ENCODE measurements around the gene GRAMD4. TPM values are rescaled to one million over a fixed set of nuclear protein-coding genes. Genes with fewer than 3 reads are reported as not detected.
"Not testable (repeated sequence)": the region's sequence is repeated elsewhere in the genome, so short reads cannot be mapped to it uniquely, and the experiment has no call there.

The GRAMD4 gene
- polyA plus RNA-seq, 1 of the 3 experiments (the other 2 are of a cell fraction): 15.5 TPM

GRCh38 chr22:46633334-46633890 is 13.2 kb downstream of the GRAMD4 start:
- H3K27ac ChIP-seq (ENCODE audit: low read depth in 2 of 2, low read length in 1 of 2): no peak overlapping the region
- H3K4me3 ChIP-seq (ENCODE audit: low read depth in 2 of 2, low read length in 1 of 2): no peak overlapping the region
- H3K36me3 ChIP-seq (replicated peaks in 1 of 2; ENCODE audit: control insufficient read depth in 1 of 2, insufficient read depth in 2 of 2, low read length in 1 of 2): no peaks in the 10 kb centered on the region
- H3K4me2 ChIP-seq: no peak overlapping the region
- CTCF ChIA-PET: interaction anchor here (1.3 to 1.4 kb wide), 2 partner anchors 27 to 70 kb away, joined by 3 to 5 read pairs; no protein-coding TSS in a partner anchor
- no peak overlapping the region for H2AFZ ChIP-seq (ENCODE audit: low read depth)
- no peaks in the 10 kb centered on the region for H3F3A ChIP-seq (replicated peaks; ENCODE audit: insufficient read depth)
- no peaks in the 10 kb centered on the region for H3K9me3 ChIP-seq
- POLR2A ChIA-PET: no interaction called here
- no peaks in the 10 kb centered on the region for H4K20me1 ChIP-seq (ENCODE audit: insufficient read depth)
- WGBS (ENCODE audit: low lambda C conversion rate): no CpG with 5 or more reads among the region's 10 CpGs
- H3K4me1 ChIP-seq (ENCODE audit: control insufficient read depth in 1 of 2, insufficient read depth in 2 of 2, low read depth in 1 of 2, low read length in 1 of 2): peaks cover 0 to 4% of the 10 kb centered on the region in 2 experiments; a peak in 1 of 4 replicates
- H3K27me3 ChIP-seq (ENCODE audit: insufficient read depth): no peaks in the 10 kb centered on the region
- no peak for DNase-seq
- H3K79me2 ChIP-seq (ENCODE audit: insufficient read depth): no peaks in the 10 kb centered on the region
- TF ChIP-seq FOSL2 (IDR thresholded peaks at IDR 0.05; ENCODE audit: borderline replicate concordance, low read depth) (no peak), RCOR1 (IDR thresholded peaks at IDR 0.05; ENCODE audit: low read length) (no peak), TEAD4 (IDR thresholded peaks at IDR 0.05; ENCODE audit: borderline replicate concordance, insufficient read depth) (no peak), USF1 (IDR thresholded peaks at IDR 0.05; ENCODE audit: borderline replicate concordance, low read depth) (no peak), FOXJ3 (CRISPR knock-in tag; IDR thresholded peaks at IDR 0.05) (no peak), USF2 (IDR thresholded peaks at IDR 0.05; ENCODE audit: borderline replicate concordance, low read depth, low read length) (no peak), ELF1 (IDR thresholded peaks at IDR 0.05) (no peak), RAD21 (IDR thresholded peaks at IDR 0.05; ENCODE audit: low read length) (no peak)
- TF ChIP-seq, protein P1, sequence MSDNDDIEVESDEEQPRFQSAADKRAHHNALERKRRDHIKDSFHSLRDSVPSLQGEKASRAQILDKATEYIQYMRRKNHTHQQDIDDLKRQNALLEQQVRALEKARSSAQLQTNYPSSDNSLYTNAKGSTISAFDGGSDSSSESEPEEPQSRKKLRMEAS (IDR thresholded peaks at IDR 0.05; ENCODE audit: low read depth): no peak
- TF ChIP-seq, protein P2, sequence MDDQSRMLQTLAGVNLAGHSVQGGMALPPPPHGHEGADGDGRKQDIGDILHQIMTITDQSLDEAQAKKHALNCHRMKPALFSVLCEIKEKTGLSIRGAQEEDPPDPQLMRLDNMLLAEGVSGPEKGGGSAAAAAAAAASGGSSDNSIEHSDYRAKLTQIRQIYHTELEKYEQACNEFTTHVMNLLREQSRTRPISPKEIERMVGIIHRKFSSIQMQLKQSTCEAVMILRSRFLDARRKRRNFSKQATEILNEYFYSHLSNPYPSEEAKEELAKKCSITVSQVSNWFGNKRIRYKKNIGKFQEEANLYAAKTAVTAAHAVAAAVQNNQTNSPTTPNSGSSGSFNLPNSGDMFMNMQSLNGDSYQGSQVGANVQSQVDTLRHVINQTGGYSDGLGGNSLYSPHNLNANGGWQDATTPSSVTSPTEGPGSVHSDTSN (IDR thresholded peaks at IDR 0.05): no peak
- no peaks in the 10 kb centered on the region for H3K9me2 ChIP-seq
- H3K9ac ChIP-seq: no peak overlapping the region

- ChIA-PET POLR2A (no interaction called here), CTCF (interaction anchor here (1.0 to 1.4 kb wide), 2 partner anchors 26 to 70 kb away, joined by 3 read pairs; no protein-coding TSS in a partner anchor)
- Histone ChIP-seq H3K9ac (no peak overlapping the region), H3K36me3 (replicated peaks in 1 of 2; ENCODE audit: control insufficient read depth in 1 of 2, insufficient read depth in 2 of 2, low read length in 1 of 2) (no peaks in the 10 kb centered on the region), H3F3A (replicated peaks; ENCODE audit: insufficient read depth) (no peaks in the 10 kb centered on the region), H3K9me2 (no peaks in the 10 kb centered on the region), H3K9me3 (no peaks in the 10 kb centered on the region), H3K4me1 (ENCODE audit: control insufficient read depth in 1 of 2, insufficient read depth in 2 of 2, low read depth in 1 of 2, low read length in 1 of 2) (peaks cover 0 to 9% of the 10 kb centered on the region in 2 experiments; a peak in 1 of 4 replicates), H2AFZ (ENCODE audit: low read depth) (no peak overlapping the region), H3K27me3 (ENCODE audit: insufficient read depth) (no peaks in the 10 kb centered on the region), H3K27ac (ENCODE audit: low read depth in 2 of 2, low read length in 1 of 2) (no peak overlapping the region), H3K4me2 (no peak overlapping the region), H4K20me1 (ENCODE audit: insufficient read depth) (no peaks in the 10 kb centered on the region), H3K4me3 (ENCODE audit: low read depth in 2 of 2, low read length in 1 of 2) (no peak overlapping the region), H3K79me2 (ENCODE audit: insufficient read depth) (no peaks in the 10 kb centered on the region)
- no peak for DNase-seq
- WGBS (ENCODE audit: low lambda C conversion rate): 99% methylated on average over 11 of the region's 11 CpGs
- no peak for TF ChIP-seq TAF1 (IDR thresholded peaks at IDR 0.05; ENCODE audit: borderline replicate concordance, low read depth, low read length)
These were observed 14.0 kb downstream of the GRAMD4 start for GRCh38 chr22:46634011-46634699.

DNA sequence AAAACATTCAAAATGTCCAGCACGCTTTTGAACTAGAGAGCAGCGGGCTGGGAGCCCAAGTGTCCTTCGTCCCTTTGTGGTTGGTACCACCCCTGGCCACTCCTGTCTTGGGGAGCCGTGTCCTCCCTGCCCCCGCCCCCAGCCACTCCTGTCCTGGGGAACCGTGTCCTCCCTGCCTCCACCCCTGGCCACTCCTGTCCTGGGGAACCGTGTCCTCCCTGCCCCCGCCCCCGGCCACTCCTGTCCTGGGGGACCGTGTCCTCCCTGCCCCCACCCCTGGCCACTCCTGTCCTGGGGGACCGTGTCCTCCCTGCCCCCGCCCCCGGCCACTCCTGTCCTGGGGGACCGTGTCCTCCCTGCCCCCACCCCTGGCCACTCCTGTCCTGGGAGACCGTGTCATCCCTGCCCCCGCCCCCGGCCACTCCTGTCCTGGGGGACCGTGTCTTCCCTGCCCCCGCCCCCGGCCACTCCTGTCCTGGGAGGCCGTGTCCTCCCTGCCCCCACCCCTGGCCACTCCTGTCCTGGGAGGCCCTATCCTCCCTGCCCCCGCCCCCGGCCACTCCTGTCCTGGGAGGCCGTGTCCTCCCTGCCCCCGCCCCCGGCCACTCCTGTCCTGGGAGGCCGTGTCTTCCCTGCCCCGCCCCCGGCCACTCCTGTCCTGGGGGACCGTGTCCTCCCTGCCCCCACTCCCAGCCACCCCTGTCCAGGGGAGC is 14.9 kb downstream of the GRAMD4 start:
- H3K79me2 ChIP-seq (ENCODE audit: insufficient read depth); H3K4me3 ChIP-seq (ENCODE audit: low read depth in 2 of 2, low read length in 1 of 2); H3K4me1 ChIP-seq (ENCODE audit: control insufficient read depth in 1 of 2, insufficient read depth in 2 of 2, low read depth in 1 of 2, low read length in 1 of 2); H4K20me1 ChIP-seq (ENCODE audit: insufficient read depth); POLR2A ChIA-PET; H3F3A ChIP-seq (replicated peaks; ENCODE audit: insufficient read depth); H2AFZ ChIP-seq (ENCODE audit: low read depth); H3K9me2 ChIP-seq; H3K27ac ChIP-seq (ENCODE audit: low read depth in 2 of 2, low read length in 1 of 2); H3K27me3 ChIP-seq (ENCODE audit: insufficient read depth); H3K36me3 ChIP-seq (replicated peaks in 1 of 2; ENCODE audit: control insufficient read depth in 1 of 2, insufficient read depth in 2 of 2, low read length in 1 of 2); H3K4me2 ChIP-seq; DNase-seq; H3K9ac ChIP-seq; H3K9me3 ChIP-seq: not testable (repeated sequence)
- CTCF ChIA-PET: interaction anchor here (3.4 kb wide), 1 partner anchor 72 kb away, joined by 22 read pairs; no protein-coding TSS in a partner anchor
- WGBS (ENCODE audit: low lambda C conversion rate): 72% methylated on average over 18 of the region's 30 CpGs

All from SK-N-SH (cell line).